Stomach (tissue), 9 donors: Measurements from ENCODE around the gene TMEM144. TPM values are rescaled to one million over a fixed set of nuclear protein-coding genes. Genes with fewer than 3 reads are reported as not detected.

Experiments
- DNase-seq, 2 donors: peaks; one replicate each; pipeline versions ENCODE4 v3.0.0 to v3.0.0-alpha.2; 2013 to 2019
- H3K27ac ChIP-seq, 5 donors: fragments of 200-600 bp in 4 of 5; sonication (generic) in 4 of 5; one replicate each; pipeline ENCODE4 v1.5.1; 2013 to 2019; ENCODE audit warnings: mild to moderate bottlenecking in 1 of 5, moderate library complexity in 1 of 5
- H3K27me3 ChIP-seq, 3 donors: fragments of 200-600 bp; sonication (generic); one replicate each; pipeline ENCODE4 v1.5.1; 2017 to 2019; ENCODE audit warnings: mixed run types in 1 of 3
- H3K36me3 ChIP-seq, 4 donors: fragments of 200-600 bp; sonication (generic); 1 replicate in 3 of 4; 2 replicates in 1 of 4; pipeline ENCODE4 v1.5.1; 2016 to 2019
- H3K4me1 ChIP-seq, 4 donors: fragments of 200-600 bp; sonication (generic); one replicate each; pipeline ENCODE4 v1.5.1; 2016 to 2019
- H3K4me3 ChIP-seq, 4 donors: fragments of 200-600 bp; sonication (generic) in 3 of 4; one replicate each; pipeline ENCODE4 v1.5.1; 2016 to 2019; ENCODE audit warnings: mild to moderate bottlenecking in 1 of 4
- H3K9me3 ChIP-seq, 4 donors: fragments of 200-600 bp; sonication (generic); one replicate each; pipeline ENCODE4 v1.5.1; 2016 to 2019
- EP300 ChIP-seq: sonication (generic); formaldehyde crosslinking; IDR thresholded peaks from one replicate; pipeline ENCODE4 v1.6.1; 2017; ENCODE audit warnings: antibody characterized with exemption
- POLR2A ChIP-seq, 4 donors: fragments of 450-650 bp; IDR thresholded peaks; one replicate each; pipeline ENCODE4 v1.6.1; 2016; ENCODE audit warnings: antibody characterized with exemption in 4 of 4, control low read depth in 2 of 4, mild to moderate bottlenecking in 1 of 4, moderate library complexity in 1 of 4
- POLR2AphosphoS5 ChIP-seq, 3 donors: sonication (generic); formaldehyde crosslinking; IDR thresholded peaks; one replicate each; pipeline ENCODE4 v1.6.1; 2016; ENCODE audit warnings: antibody characterized with exemption in 3 of 3
- WGBS, 5 donors: extraction: QIAGEN DNeasy Blood & Tissue Kit in 3 of 5; methylation state at CpG; one replicate each; pipeline versions ENCODE4 v1.1.5 to v1.1.7; 2013 to 2018; 5-methylcytosine and 5-hydroxymethylcytosine counted together
- intact Hi-C: fragments of 100-400 bp; cut with DNase I; formaldehyde crosslinking; loops from one replicate; pipeline ENCODE4 v1.15.1; 2023; ENCODE audit warnings: low total_unique reads
- polyA plus RNA-seq, 3 donors: library from polyadenylated mRNA; stranded (reverse); fragments of 200-250 nt; gene quantifications; one replicate each; pipeline ENCODE4 v1.2.3, GENCODE V29; 2013
- total RNA-seq, 5 donors: library from RNA; depleted of rRNA; stranded (reverse); fragments of >200 nt; gene quantifications; one replicate each; pipeline versions ENCODE4 v1.1.0 to v1.2.3, GENCODE V29; 2014 to 2016
- TF ChIP-seq, protein P1 (sequence below), 7 experiments: fragments of 450-650 bp in 4 of 7; fragments of 200-600 bp in 3 of 7; sonication (generic) in 3 of 7; IDR thresholded peaks; one replicate each; pipeline ENCODE4 v1.5.1; 2016 to 2019; ENCODE audit warnings: antibody characterized with exemption in 7 of 7, control low read depth in 2 of 7, mild to moderate bottlenecking in 1 of 7
- donor health status: healthy with polysubstance abuse.
- donor health status: Bipolar disorder and iron deficiency.
- donor health status: healthy.

Gene TMEM144
- total and polyA plus RNA-seq, 8 donors, result 2.0 to 58.2 (median 2.8) TPM; not detected in 1

DNA sequence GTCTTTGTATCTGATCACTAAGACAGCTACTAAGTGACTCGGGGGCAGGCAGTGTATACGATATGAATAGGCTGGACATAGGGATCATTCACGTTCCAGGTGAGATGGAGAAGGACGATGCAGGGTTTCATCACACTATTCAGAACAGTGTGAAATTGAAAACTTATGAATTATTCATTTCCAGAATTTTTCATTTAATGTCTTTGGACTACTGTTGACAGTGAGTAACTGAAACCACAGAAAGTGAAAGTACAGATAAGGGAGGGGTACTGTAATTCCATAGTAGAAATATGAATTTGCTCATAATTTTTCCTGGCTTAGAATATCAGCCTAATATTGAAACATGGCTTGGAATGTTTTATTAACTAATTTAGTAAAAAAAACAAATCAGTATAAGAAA is 24.4 kb downstream of the TMEM144 start:
- intact Hi-C loops, result no loop called here
- no peak for DNase-seq
- no peak overlapping the region for H3K27ac ChIP-seq
- 95 to 98% (median 96%) methylated on average over 4 of the region's 4 CpGs for WGBS, 5 donors
- H3K36me3 ChIP-seq, result peaks cover 0 to 10% (median 2%) of the 10 kb centered on the region in 4 donors
- no peaks in the 10 kb centered on the region for H3K27me3 ChIP-seq
- no peaks in the 10 kb centered on the region for H3K9me3 ChIP-seq
- H3K4me3 ChIP-seq, result no peak overlapping the region
- H3K4me1 ChIP-seq, result no peaks in the 10 kb centered on the region
- TF ChIP-seq POLR2AphosphoS5 (IDR thresholded peaks at IDR 0.05) (no peak), POLR2A (IDR thresholded peaks at IDR 0.05) (no peak), EP300 (no peak)
- TF ChIP-seq, protein P1, sequence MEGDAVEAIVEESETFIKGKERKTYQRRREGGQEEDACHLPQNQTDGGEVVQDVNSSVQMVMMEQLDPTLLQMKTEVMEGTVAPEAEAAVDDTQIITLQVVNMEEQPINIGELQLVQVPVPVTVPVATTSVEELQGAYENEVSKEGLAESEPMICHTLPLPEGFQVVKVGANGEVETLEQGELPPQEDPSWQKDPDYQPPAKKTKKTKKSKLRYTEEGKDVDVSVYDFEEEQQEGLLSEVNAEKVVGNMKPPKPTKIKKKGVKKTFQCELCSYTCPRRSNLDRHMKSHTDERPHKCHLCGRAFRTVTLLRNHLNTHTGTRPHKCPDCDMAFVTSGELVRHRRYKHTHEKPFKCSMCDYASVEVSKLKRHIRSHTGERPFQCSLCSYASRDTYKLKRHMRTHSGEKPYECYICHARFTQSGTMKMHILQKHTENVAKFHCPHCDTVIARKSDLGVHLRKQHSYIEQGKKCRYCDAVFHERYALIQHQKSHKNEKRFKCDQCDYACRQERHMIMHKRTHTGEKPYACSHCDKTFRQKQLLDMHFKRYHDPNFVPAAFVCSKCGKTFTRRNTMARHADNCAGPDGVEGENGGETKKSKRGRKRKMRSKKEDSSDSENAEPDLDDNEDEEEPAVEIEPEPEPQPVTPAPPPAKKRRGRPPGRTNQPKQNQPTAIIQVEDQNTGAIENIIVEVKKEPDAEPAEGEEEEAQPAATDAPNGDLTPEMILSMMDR (IDR thresholded peaks at IDR 0.05), result no peak

DNA sequence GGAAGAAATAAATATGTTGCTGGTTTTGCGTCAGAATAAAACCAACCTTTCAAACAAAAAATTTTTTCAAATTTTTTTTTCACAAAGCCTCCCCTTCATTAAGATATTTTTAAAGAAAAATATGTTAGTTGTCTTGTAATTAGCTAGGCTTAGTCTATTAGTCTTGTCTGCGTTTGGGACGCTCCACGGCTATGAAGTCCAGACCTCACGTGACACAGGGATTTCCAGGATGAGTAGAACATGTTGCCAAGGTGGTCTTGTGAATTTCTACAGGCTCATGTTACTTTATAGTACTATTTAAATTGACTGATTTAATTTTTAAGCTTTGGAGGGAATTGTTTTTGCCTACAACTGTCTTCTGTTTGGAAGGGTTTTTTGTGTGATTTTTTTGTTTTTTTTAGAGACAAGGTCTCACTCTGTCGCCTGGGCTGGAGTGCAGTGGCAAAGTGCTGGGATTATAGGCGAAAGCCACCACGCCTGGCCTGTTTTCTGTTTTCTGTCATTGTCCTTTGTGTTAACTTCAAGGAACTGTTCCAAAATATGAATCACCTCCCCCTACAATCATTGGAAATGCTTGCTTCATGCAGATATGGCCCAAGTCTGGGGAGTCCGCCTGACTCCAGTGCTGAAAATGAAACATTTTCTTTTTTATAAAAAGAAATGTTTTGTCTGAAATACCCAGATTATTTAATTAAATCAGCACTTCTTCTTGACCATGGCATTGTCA is 26.2 kb downstream of the TMEM144 start:
- no peak for TF ChIP-seq POLR2AphosphoS5 (IDR thresholded peaks at IDR 0.05)
- TF ChIP-seq, protein P1 (IDR thresholded peaks at IDR 0.05), result no peak
- Histone ChIP-seq H3K9me3 (no peaks in the 10 kb centered on the region), H3K36me3 (peaks cover 0 to 16% (median 2%) of the 10 kb centered on the region in 4 donors), H3K27ac (no peak overlapping the region), H3K4me3 (no peak overlapping the region), H3K27me3 (no peaks in the 10 kb centered on the region), H3K4me1 (no peaks in the 10 kb centered on the region)
- intact Hi-C loops, result no loop called here
- DNase-seq, result no peak
- WGBS, 5 donors, result 77 to 83% (median 81%) methylated on average over 9 of the region's 9 CpGs

DNA sequence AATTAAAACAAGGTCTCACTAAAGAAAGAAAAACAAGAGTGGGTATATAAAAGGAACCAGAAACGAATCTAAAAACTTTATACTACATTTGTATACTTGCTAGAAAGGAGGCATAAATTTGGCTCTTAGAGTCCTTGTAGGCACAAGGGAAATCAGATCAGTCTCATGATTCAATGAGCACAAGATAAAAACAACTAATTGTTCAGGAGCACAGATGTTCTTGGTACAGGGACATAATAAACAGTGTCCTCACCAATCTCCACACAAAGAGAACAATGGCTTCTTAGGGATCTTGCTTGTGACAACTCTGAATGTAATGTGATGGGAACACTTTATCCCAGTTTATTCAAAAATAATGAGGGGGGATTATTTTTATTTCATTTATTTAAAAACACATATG is 28.3 kb downstream of the TMEM144 start:
- Histone ChIP-seq H3K36me3 (peaks cover 0 to 16% (median 0%) of the 10 kb centered on the region in 4 donors), H3K27me3 (no peaks in the 10 kb centered on the region), H3K27ac (no peak overlapping the region), H3K4me3 (no peak overlapping the region), H3K4me1 (peaks cover 0 to 5% (median 0%) of the 10 kb centered on the region in 4 donors), H3K9me3 (no peaks in the 10 kb centered on the region)
- no peak for DNase-seq
- TF ChIP-seq POLR2AphosphoS5 (IDR thresholded peaks at IDR 0.05) (no peak), POLR2A (IDR thresholded peaks at IDR 0.05) (no peak), EP300 (no peak)
- TF ChIP-seq, protein P1 (IDR thresholded peaks at IDR 0.05), result no peak
- 78 to 98% (median 86%) methylated on average over 1 of the region's 1 CpG for WGBS, 5 donors
- intact Hi-C loops, result no loop called here

DNA sequence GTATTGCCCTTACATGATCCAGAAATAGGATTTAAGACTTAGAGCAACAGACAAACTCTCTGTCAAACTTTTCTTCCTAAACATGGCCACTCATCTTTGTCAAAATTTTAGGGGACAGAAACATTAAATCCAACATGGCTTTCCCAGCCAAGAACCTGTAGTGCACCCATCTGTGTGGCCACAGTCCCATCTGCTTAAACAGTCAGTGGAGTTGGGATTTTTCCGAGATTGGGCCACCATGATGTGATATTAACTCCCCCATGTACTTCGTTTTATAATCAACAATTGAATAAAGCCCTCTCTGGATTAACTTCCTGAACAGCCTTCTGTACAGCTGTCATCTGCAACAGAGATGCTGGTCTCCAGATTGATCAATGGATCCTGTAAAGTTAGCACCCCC is 28.9 kb downstream of the TMEM144 start:
- WGBS, 5 donors, result 77 to 94% (median 85%) methylated on average over 2 of the region's 2 CpGs

More for the DNA sequence above, 28.9 kb downstream of the TMEM144 start:
- intact Hi-C loops, result no loop called here
- Histone ChIP-seq H3K4me1 (peaks cover 0 to 5% (median 0%) of the 10 kb centered on the region in 4 donors), H3K36me3 (peaks cover 0 to 16% (median under 1%) of the 10 kb centered on the region in 4 donors), H3K9me3 (no peaks in the 10 kb centered on the region), H3K4me3 (no peak overlapping the region), H3K27ac (no peak overlapping the region), H3K27me3 (no peaks in the 10 kb centered on the region)
- DNase-seq, result no peak
- TF ChIP-seq POLR2AphosphoS5 (IDR thresholded peaks at IDR 0.05) (no peak), POLR2A (IDR thresholded peaks at IDR 0.05) (no peak), EP300 (no peak)
- TF ChIP-seq, protein P1 (IDR thresholded peaks at IDR 0.05), result no peak
